ENCODE measurements around the gene CRISP1.

DNA sequence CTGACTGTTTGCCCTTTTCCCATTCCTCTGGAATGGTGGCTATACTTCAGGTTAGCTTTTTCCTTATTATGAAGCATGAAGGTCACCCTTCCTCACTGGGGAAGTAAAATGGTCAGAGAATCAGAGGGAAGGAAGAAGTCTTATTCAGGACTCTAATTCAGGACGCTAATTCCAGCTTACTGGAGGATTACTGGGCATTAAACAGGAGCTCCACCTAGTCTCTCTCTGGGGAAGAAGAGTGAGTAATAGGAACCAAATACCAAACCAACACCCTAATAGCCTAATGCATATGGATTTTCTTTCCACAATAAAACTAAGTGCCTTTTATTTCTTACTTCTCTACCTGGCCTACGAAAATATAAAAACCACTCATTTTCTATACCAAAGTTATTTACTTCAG, 10.1 kb downstream of the CRISP1 start:
- TF ChIP-seq CTCF (IDR thresholded peaks at IDR 0.05 in 8 of 11, conservative IDR thresholded peaks at IDR 0.05 in 3 of 11) (no peak), POLR2A (IDR thresholded peaks at IDR 0.05) (no peak), POLR2AphosphoS5 (IDR thresholded peaks at IDR 0.05) (no peak)

Data from spleen (tissue), 7 donors.